Measurements from ENCODE around the gene CCDC88A. TPM values are rescaled to one million over a fixed set of nuclear protein-coding genes. Genes with fewer than 3 reads are reported as not detected.

CCDC88A gene
- total RNA-seq, 4 donors from 2014 or later: 5.5 to 23.8 (median 17.3) TPM

- Histone ChIP-seq H3K27ac (no peak overlapping the region), H3K27me3 (no peaks in the 10 kb centered on the region), H3K36me3 (peaks cover 0 to 42% (median 4%) of the 10 kb centered on the region in 3 donors), H3K4me1 (no peaks in the 10 kb centered on the region), H3K9me3 (no peaks in the 10 kb centered on the region), H3K4me3 (no peak overlapping the region)
- TF ChIP-seq CTCF (IDR thresholded peaks at IDR 0.05): no peak
- no peak for TF ChIP-seq POLR2A (IDR thresholded peaks at IDR 0.05)
- WGBS, 2 donors: 86 to 91% methylated on average over 1 of the region's 1 CpG
- no peak for DNase-seq
- intact Hi-C loops (cut with DNase I): no loop called here
These were observed 88.9 kb downstream of the CCDC88A start for GRCh38 chr2:55330541-55331297.

- no peak for DNase-seq
- no peak for TF ChIP-seq CTCF (IDR thresholded peaks at IDR 0.05)
- TF ChIP-seq POLR2A (IDR thresholded peaks at IDR 0.05): no peak
- Histone ChIP-seq H3K4me1 (no peaks in the 10 kb centered on the region), H3K4me3 (no peak overlapping the region), H3K9me3 (no peaks in the 10 kb centered on the region), H3K27ac (no peak overlapping the region), H3K36me3 (peaks cover 0 to 29% (median 4%) of the 10 kb centered on the region in 3 donors), H3K27me3 (no peaks in the 10 kb centered on the region)
- 82 to 98% methylated on average over 3 of the region's 3 CpGs for WGBS, 2 donors
- intact Hi-C loops (cut with DNase I): no loop called here
These were observed 92.0 kb downstream of the CCDC88A start for GRCh38 chr2:55327470-55328230.

GRCh38 chr2:55314985-55315384 is 104.7 kb downstream of the CCDC88A start:
- TF ChIP-seq CTCF (IDR thresholded peaks at IDR 0.05) (no peak), POLR2A (IDR thresholded peaks at IDR 0.05) (no peak)
- WGBS, 2 donors: 92 to 100% methylated on average over 1 of the region's 1 CpG

GRCh38 chr2:55311444-55311870 is 108.2 kb downstream of the CCDC88A start:
- no peak for DNase-seq
- Histone ChIP-seq H3K27me3 (no peaks in the 10 kb centered on the region), H3K4me3 (no peak overlapping the region), H3K27ac (no peak overlapping the region), H3K36me3 (peaks cover 0 to 47% (median 0%) of the 10 kb centered on the region in 3 donors), H3K9me3 (no peaks in the 10 kb centered on the region), H3K4me1 (no peaks in the 10 kb centered on the region)
- intact Hi-C loops (cut with DNase I): no loop called here
- TF ChIP-seq POLR2A (IDR thresholded peaks at IDR 0.05) (no peak), CTCF (IDR thresholded peaks at IDR 0.05) (peak in 1 of 6 experiments; percentile 38)
- 71 to 83% methylated on average over 1 of the region's 1 CpG for WGBS, 2 donors

More at GRCh38 chr2:55314985-55315384, 104.7 kb downstream of the CCDC88A start:
- Histone ChIP-seq H3K27me3 (no peaks in the 10 kb centered on the region), H3K9me3 (no peaks in the 10 kb centered on the region), H3K36me3 (peaks cover 0 to 54% (median 0%) of the 10 kb centered on the region in 3 donors), H3K4me1 (no peaks in the 10 kb centered on the region), H3K4me3 (no peak overlapping the region), H3K27ac (no peak overlapping the region)
- intact Hi-C loops (cut with DNase I): no loop called here
- DNase-seq: no peak

GRCh38 chr2:55309446-55309845 is 110.2 kb downstream of the CCDC88A start:
- H3K27ac ChIP-seq: no peak overlapping the region
- no peaks in the 10 kb centered on the region for H3K9me3 ChIP-seq
- peaks cover 0 to 38% (median 0%) of the 10 kb centered on the region in 3 donors for H3K36me3 ChIP-seq
- TF ChIP-seq CTCF (IDR thresholded peaks at IDR 0.05) (no peak), POLR2A (IDR thresholded peaks at IDR 0.05) (no peak)
- no peaks in the 10 kb centered on the region for H3K4me1 ChIP-seq
- intact Hi-C loops (cut with DNase I): no loop called here
- H3K4me3 ChIP-seq: no peak overlapping the region
- DNase-seq: no peak
- 46 to 57% methylated on average over 2 of the region's 2 CpGs for WGBS, 2 donors
- no peaks in the 10 kb centered on the region for H3K27me3 ChIP-seq

All from esophagus squamous epithelium (tissue), 5 donors.